HL-60/S4 treated with phorbol 12-myristate 13-acetate at 8.2 ng/mL for 4 days and 3 days (cell line): ENCODE measurements around the gene NRG2.

Source experiments
- in situ Hi-C: fragments of 300-500 bp; cut with MboI; formaldehyde crosslinking; loops from 2 replicates; pipeline ENCODE4 v1.15.0; 2022; ENCODE audit warnings: low sequenced_read_pairs

The NRG2 gene

DNA sequence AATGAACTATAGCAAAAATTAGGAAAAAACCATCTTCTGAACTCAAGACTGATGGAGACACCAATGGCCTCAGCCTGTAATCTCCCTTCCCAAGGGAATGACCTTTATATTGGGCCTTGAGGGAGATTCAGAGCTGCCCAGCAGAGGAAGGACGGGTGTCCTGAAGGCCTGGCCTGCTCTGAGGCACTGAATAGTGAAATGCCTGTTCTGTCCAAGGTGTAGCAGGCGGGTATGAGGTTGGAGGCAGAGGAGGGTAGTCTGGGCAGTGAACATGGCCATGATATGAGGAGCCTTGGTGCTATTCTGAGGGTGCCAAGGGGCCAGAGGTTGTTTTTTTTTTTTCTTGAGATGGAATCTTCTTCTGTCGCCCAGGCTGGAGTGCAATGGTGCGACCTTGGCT lies 222.5 kb downstream of the NRG2 start:
- in situ Hi-C loops, result no loop called here

DNA sequence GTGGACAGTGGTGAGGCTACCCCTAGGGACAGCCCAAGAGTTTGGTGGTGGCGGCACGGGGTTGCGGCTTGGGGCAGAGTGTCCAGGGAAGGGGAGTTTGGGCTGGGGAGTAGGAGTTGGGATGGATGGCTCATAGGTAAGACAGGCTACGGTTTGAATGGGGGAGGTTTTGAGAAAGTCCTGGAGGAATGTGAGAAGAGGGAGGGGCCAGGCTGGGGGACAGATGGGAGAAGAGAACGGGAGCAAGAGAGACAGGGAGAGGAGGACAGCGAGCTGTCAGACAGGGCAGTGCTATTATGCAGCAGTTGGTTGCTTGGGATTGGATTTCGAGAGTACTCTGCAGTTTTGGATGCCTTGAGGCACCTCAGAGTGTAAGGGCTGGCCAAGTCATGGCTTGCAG lies 223.0 kb downstream of the NRG2 start:
- in situ Hi-C loops, result no loop called here

DNA sequence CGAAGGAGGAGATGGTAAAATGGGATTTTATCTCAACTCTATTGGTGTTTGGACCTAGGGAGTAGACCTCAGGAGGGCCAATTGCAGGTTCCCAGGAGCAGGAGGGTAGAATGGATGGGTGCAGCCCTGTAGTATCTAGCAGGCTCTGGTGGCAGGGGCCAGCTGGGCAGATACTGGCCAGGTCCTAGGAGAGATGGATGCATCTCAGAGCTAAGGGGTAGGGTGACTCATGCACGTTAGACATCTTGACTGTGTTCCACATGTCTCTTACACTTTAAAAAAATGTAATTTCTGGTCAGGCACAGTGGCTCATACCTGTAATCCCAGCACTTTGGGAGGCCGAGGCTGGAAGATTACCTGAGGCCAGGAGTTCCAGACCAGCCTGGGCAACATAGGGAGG lies 225.1 kb downstream of the NRG2 start:
- in situ Hi-C loops, result no loop called here

DNA sequence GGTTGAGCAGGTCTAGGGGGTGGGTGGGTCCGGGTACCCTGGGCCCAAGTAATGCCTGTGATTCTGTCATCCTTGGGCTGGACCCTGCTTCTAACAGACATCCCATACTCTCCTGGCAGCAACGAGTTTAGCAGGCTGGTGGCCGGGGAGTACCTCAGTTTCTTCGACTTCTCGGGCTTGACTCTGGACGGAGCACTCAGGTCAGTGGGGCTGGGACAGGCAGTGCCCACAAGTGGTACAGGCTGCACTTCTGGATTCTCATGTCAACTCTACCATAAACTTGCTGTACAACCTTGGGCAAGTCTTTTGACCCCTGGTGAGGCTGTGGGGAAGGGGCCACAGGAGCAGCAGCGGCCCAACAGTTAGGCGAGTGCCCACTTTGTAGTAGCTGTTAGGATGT lies 225.7 kb downstream of the NRG2 start:
- in situ Hi-C loops, result no loop called here

DNA sequence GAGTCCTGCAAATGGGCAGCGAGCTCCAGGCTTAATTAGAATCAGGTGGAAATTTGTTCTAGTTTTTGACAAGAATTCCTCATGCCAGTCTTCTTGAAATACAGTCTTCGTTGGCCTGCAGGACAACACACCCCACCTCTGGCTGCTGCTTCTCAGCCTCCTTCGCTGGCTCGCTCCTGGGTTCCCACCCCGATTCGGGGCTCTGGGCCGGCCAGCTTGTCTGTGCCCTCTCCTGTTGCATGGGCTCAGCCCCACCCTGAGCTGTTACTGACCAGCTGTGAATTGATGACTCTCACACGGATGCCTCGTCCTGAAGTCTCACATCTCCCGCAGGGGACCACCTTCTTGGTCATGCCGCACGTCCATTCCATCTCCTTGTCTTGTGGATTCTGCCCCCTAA lies 226.5 kb downstream of the NRG2 start:
- in situ Hi-C loops, result no loop called here

DNA sequence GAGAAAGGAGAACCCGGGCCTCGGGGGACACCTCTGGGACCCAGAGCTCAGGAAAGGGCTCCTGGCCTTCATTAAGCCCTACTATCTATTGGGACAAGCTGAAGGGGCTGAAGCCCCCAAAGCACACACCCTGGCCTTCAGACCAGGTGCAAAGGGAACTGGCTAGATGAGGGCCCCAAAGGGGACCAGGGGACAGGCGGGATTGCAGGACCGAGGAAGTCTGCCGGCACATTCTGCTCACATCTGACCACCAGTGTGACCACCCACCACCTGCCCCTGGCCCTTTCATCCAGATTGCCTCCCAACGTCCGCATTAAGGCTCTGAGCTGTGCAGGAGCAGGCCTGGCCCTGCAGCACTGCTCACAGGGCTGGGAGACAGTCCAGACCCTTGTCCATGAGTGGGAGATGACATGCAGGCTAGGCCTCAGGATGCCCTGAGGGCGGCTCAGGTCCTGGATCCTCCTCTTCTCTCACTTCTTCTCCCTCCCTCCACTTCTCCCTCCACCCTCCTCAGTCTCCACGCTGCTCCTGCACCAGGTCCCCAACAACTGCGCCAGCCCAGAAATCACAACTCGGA lies 228.3 kb downstream of the NRG2 start:
- in situ Hi-C loops, result no loop called here

DNA sequence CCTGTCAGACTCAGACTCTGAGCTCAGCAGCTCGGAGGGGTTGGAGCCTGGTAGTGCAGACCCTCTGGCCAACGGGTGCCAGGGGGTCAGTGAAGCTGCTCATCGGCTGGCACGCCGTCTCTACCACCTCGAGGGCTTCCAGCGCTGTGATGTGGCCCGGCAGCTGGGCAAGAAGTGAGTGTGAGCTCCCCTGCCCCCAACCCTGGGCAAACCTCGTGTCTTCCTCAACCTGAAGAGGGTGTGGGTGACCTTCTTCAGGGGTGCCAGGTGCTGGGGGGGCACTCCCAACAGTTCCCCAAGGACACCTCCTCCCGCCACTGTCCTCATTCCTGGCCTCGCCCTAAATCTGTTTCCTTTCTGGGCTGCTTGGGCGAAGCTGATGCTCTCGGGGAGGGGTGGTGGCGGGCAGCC lies 228.9 kb downstream of the NRG2 start:
- in situ Hi-C loops, result no loop called here

DNA sequence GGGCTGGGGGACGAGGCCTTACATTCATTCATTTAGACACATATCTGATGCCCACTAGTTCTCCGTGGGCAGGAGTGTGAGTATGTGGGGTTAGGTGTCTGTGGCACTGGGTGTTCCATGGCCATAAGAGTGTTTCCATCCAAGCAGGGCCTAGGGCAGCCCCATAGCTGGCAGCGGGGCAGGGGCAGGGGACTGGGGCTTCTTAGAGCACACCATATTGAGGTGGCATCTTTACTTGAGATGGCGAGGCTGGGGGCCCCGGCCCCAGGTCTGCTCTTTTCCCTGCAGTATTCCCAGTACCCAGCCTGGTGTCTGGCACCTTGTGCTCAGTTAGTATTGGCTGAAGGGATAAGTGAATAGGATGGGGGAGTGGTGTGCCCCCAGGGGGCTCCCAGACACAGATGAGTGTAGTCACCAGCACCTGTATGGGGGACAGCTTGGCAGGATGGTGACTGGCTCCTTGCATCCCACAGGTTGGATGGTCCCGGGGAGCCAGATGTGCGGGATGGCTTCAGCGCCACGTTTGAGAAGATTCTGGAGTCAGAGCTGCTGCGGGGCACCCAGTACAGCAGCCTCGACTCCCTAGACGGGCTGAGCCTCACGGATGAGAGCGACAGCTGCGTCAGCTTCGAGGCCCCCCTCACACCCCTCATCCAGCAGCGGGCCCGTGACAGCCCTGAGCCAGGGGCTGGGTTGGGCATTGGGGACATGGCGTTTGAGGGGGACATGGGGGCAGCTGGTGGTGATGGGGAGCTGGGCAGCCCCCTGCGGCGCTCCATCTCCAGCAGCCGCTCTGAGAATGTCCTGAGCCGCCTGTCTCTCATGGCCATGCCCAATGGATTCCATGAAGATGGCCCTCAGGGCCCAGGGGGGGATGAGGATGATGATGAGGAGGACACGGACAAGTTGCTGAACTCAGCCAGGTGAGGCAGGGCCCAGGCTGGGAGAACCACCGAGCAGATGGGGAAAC lies 230.0 kb downstream of the NRG2 start:
- in situ Hi-C loops, result no loop called here

DNA sequence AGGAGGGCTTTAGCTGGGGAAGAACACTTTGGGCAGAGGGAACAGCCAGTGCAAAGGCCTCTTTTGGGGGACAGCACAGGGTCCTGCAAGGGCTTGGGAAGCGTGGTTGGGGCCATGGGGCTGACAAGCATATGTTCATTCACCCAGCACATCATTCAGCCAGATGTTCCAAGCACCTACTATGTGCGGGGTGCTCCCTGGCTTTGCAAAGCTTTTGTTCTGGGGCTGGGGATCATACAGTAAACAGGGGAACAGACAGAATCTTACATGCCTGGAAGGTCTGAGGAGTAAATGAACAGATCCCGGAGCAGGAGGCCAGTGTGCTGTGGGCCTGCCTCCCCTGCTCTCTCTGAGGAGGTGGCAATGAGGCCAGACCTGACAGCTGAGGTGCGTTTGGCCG lies 230.8 kb downstream of the NRG2 start:
- in situ Hi-C loops, result no loop called here

DNA sequence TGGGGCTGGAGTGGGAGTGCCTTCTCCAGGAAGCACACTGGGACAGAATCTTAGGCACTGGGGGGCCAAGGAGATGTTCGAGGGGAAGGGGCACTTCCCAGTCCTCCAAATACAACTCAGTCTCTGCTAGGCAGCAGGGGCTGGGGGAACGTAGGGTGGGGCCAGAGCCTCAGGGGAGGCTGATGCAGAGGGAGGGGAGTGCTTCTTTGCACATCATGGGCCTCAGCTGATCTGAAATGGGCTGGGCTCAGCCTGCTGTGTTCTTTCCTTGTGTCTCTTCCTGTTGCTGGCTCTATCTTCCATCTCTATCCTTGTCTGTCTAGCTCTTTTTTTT lies 231.9 kb downstream of the NRG2 start:
- in situ Hi-C loops, result no loop called here

DNA sequence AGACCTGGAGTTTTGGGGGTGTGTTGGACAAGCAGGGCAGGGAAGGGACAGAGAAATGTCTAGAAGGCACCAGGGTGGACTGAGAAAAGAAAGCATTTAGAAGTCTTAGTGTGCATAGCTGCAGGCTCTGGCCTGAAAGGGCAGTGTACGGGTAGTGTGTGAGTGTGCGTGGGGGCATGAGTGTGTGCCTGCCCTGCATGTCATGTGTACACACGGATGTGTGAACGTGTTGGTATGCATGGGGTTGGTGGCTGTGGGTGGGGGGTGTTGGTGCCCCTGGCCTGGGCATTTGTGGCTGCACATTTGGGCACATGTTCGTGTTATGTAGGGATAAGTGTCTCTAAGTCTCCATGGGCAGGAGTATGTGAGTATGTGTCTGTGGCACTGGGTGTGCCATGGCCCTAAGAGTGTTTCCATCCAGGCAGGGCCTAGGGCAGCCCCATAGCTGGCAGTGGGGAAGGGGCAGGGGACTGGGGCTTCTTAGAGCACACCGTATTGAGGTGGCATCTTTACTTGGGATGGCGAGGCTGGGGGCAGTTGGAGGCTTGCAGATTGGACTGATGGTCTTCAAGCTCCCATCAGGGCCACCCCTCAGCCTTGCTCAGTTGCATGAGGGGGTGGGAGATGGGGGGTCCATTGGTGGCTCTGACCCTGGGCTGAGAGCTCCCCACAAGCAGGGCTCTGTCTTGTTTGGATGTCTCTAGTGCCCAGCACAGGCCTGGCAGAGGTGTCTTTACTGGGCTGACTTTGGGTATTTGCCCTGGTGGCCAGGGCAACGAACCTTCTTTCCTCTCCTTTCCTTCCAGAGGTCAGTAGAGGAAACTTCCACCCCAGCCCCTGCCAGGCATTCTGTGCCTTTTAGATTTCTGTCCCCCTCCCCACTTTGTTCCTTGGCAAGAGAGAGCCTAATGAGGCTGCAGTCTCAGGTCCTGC lies 232.5 kb downstream of the NRG2 start:
- in situ Hi-C loops, result no loop called here

DNA sequence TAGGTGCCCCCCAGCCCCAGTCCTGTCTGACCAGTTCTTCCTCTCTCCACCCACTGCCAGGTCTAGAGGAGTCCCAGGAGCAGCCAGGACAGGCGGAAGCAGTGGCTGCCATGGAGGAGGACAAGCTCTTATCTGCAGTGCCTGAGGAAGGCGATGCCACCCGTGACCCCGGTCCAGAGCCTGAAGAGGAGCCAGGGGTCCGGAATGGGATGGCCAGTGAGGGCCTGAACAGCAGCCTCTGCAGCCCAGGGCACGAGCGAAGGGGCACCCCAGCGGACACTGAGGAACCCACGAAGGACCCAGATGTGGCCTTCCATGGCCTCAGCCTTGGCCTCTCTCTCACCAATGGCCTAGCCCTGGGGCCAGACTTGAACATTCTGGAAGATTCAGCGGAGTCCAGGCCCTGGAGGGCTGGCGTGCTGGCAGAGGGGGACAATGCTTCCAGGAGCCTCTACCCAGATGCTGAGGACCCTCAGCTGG lies 233.7 kb downstream of the NRG2 start:
- in situ Hi-C loops, result no loop called here

DNA sequence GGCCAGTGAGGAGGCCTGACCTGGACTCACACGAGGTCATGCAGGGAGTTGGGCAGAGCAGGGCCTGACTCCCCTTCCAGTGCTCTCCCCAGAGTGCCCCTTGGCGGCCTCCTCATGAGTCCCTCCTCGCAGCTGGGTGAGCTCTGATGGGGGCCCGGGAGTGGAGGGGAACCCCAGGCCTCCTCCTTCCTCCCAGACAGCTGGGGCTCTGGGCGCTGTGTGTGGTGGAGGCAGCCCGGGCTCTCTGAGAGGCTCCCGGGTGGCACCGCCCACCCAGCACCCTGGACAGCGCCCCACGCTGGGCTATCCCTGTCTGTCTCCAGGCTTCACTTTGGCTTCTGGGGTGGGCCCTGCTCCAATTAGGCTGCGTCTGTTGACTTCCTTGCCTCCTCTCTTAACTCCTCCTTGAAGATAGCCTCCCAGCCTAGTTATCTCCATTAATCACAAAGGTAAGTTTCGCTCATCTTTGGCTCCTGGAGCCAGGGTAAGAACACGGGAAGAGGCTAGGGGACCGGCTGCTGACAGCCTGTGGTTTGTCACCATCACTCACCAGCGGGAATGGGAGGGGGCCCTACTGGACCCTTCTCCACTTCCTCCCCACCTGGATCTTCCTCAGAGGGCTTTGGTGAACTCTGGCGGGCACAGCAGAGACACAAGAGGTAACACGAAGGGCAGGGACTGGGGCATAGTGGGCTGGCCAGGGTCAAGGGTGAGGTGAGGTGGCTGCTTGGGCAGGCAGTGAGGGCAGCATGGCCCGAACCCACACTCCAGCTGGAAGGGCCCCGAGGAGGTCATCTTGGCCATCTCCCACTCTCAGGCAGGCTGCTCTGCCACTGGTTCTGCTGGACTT lies 234.4 kb downstream of the NRG2 start:
- in situ Hi-C loops, result no loop called here

DNA sequence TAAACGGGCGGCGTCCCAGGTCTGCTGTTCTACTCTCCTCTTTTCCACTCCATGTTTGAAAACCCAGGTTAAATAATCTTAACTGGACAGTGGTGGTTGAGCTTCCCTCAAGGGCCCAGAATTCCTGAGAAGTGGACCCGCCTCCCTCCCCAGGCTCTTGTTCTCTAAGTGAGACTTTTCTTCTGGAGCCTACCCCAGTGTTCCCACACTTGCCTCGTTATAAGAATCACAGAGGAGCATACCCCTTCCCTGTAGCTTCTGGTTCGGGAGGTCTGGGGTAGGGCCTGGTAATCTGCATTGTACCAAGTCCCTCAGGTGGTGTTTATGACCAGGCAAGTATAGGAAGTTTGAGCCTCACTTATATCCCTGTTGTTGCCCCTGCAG lies 235.5 kb downstream of the NRG2 start:
- in situ Hi-C loops, result no loop called here

DNA sequence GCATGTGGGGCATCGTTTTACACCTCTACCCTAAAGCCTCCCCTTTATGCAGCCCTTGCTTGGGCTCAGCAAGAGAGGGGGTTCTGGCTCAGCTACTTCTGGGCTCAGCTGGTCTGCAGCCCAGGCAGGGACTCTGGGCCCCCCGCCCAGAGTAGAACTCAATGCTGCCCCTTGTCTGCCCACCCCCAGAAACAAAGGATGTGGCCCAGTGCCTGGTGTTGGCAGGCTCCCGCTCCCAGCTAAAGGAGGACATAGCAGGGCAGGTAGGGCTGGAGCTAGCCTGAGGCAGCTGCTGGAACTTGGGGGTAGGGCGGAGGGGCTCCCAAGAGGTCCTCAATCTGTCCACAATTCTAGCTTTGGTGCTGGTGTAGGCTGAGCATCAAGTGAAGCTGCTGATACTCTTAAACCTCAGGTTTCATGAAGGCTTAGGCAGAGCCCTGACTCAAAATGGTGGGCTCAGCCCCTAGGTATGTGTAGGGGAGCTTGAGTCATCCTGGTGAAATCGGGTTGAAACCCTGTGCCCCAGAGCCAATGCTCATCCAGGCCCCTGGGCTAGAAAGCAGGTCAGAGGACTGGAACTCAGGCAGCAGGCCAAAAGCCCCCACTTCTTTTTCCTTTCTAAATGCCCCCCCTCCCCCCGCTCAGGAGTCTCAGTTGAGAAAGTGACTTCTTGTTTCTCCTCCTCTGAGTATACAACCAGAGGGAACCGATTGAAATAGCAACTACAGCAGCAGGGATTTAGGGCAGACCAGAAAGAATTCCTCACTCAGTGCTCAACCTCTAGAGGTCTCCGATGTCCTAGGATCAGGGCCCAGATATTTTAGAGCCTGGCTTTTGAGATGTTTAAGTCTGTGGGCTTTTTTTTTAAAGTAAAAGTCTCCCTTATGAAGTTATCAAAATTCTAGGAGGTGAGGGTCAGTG lies 236.1 kb downstream of the NRG2 start:
- in situ Hi-C loops, result no loop called here

DNA sequence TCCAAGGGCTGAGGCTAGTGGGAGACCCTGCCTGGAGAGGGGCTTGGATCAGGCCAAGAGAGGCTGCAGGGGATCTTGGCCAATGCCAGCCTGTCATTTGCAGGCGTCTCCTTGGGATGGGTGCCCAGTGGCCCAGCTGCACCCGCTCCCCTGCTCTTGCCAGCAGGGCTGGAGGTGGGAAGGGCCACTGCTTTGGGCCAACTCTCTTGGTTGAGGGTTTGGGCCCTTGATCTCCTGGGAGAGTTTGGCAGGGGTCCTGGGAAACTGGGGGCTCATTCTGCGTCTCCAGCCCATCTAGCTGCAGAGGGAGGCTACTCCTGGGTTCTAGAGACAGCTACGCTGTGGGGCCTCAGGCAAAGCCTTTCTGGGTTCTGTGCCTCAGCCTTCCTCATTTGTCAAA lies 237.0 kb downstream of the NRG2 start:
- in situ Hi-C loops, result no loop called here

DNA sequence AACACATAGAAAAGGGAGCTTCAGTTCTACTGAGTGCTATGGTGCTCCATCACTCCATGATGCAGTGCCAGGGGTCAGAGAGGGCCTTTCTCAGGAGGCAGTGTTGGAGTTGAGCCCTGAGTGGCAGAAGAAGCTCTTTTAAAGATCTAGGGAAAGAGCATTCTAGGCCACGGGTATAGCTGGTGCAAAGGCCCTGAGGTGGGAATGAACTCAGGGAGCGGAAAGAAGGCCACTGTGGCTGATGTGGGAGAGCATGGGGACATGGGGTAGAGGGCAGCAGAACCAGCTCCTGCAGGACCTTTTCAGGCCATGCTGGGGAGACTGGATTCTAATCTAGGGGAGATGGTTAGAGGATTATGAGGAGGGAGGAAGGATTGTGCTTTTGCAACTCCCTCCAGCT lies 237.6 kb downstream of the NRG2 start:
- in situ Hi-C loops, result no loop called here

DNA sequence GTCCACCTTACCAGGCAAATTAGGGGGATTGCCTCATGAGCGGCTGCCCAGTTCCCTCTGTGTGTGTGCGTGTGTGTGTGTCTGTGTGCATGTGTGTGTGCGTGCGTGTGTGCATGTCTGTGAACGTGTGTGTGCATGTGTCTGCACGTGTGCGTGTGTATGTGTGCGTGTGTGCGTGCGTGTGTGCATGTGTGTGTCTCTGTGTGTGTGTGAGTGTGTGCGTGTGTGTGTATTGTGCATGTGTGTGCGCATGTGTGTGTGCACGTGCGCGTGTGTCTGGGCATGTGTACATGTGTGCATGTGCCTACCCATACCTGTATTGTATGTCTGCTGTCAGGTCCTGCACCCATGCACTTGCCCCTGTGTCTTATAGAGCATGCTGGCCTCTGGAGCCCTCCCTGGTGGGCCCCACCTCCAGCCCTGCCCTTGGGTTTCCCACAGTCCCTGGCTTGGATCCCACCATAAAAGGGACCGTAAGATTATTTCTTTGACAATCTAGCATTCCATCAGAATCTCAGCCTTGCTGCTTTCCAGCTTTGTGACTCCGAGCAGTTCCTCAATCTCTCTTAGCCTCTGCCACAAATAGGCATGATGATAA lies 238.2 kb downstream of the NRG2 start:
- in situ Hi-C loops, result no loop called here

DNA sequence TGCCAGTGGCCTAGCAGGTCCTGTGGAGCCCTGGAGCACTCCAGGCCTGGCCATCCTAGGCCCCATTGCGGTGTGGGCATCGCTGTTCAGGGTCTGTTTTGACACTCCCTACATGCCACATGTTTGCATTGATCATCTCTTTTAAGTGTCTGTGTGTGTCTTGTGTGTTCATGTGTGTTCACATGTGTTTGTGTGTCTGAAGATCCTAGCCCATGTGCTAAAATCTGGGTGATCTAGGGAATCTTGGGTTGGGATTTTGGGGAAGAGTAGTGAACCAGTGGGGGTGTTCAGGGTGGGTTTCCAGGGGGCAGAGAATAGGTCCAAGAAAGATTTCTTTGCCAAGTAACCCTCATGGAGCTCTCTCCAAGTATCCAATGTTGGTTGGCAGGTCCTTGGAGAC lies 239.1 kb downstream of the NRG2 start:
- in situ Hi-C loops, result no loop called here
